PC-3 (cell line): ENCODE measurements around the gene MAN2C1.

Experiments
- EZH2 ChIP-seq: fragments of 300-600 bp; sonication (generic); IDR thresholded peaks from one replicate; pipeline ENCODE4 v1.6.1; 2017; ENCODE audit warnings: antibody characterized with exemption, mild to moderate bottlenecking, low read length; ENCODE audit not compliant: unreplicated experiment
- EZH2phosphoT487 ChIP-seq: fragments of 300-600 bp; sonication (generic); IDR thresholded peaks from 2 replicates; pipeline ENCODE4 v1.6.1; 2018; ENCODE audit warnings: mild to moderate bottlenecking, antibody characterized with exemption, low read length, borderline replicate concordance
- TF ChIP-seq, protein P1 (sequence below): fragments of 300-600 bp; sonication (generic); conservative IDR thresholded peaks from 2 replicates; pipeline ENCODE4 v1.5.1; 2017; ENCODE audit warnings: antibody characterized with exemption, low read depth, mild to moderate bottlenecking, low read length

GRCh38 chr15:75354454-75354853 is 14.0 kb downstream of the MAN2C1 start:
- TF ChIP-seq, protein P1, sequence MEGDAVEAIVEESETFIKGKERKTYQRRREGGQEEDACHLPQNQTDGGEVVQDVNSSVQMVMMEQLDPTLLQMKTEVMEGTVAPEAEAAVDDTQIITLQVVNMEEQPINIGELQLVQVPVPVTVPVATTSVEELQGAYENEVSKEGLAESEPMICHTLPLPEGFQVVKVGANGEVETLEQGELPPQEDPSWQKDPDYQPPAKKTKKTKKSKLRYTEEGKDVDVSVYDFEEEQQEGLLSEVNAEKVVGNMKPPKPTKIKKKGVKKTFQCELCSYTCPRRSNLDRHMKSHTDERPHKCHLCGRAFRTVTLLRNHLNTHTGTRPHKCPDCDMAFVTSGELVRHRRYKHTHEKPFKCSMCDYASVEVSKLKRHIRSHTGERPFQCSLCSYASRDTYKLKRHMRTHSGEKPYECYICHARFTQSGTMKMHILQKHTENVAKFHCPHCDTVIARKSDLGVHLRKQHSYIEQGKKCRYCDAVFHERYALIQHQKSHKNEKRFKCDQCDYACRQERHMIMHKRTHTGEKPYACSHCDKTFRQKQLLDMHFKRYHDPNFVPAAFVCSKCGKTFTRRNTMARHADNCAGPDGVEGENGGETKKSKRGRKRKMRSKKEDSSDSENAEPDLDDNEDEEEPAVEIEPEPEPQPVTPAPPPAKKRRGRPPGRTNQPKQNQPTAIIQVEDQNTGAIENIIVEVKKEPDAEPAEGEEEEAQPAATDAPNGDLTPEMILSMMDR, result no peak
- TF ChIP-seq EZH2 (no peak), EZH2phosphoT487 (no peak)
